Measurements from ENCODE around the gene PAX6. TPM values are rescaled to one million over a fixed set of nuclear protein-coding genes. Genes with fewer than 3 reads are reported as not detected.

PAX6 gene
- polyA plus RNA-seq, 6 donors from 2014 or later, result not detected

GRCh38 chr11:31803813-31804311 is 7.3 kb downstream of the PAX6 start:
- Mint-ChIP-seq H3K27me3 (peaks cover 75 to 90% (median 87%) of the 10 kb centered on the region in 3 donors), H3K27ac (peak overlapping the region in 4 of 6 donors; percentile 13 to 97 (median 78)), H3K36me3 (peaks cover 8 to 67% of the 10 kb centered on the region in 2 donors), H3K4me3 (peak overlapping the region in 6 of 8 donors; percentile 16 to 77 (median 64)), H3K9me3 (peaks cover 20 to 56% (median 49%) of the 10 kb centered on the region in 7 donors), H3K4me1 (peaks cover 30 to 33% (median 32%) of the 10 kb centered on the region in 3 donors)
- DNase-seq, result no peak
- no peak for ATAC-seq (ENCODE audit: low read depth in 2 of 2)

- ATAC-seq (ENCODE audit: low read depth in 2 of 2) (no peak), DNase-seq (no peak)
- Mint-ChIP-seq H3K4me3 (peak overlapping the region in 6 of 8 donors; percentile 17 to 75 (median 52)), H3K9me3 (peaks cover 20 to 54% (median 46%) of the 10 kb centered on the region in 7 donors), H3K36me3 (peaks cover 8 to 64% of the 10 kb centered on the region in 2 donors), H3K27me3 (peaks cover 76 to 90% (median 81%) of the 10 kb centered on the region in 3 donors), H3K4me1 (peaks cover 23 to 33% (median 32%) of the 10 kb centered on the region in 3 donors), H3K27ac (peak overlapping the region in 5 of 6 donors; percentile 1 to 97 (median 66))
Observed at GRCh38 chr11:31802990-31803812, 7.9 kb downstream of the PAX6 start.

GRCh38 chr11:31802609-31802989 is 8.5 kb downstream of the PAX6 start:
- H3K4me3 Mint-ChIP-seq, result peak overlapping the region in 5 of 8 donors; percentile 6 to 75 (median 29)
- peak overlapping the region in 2 of 6 donors; percentile 66 to 97 for H3K27ac Mint-ChIP-seq
- peaks cover 25 to 37% (median 35%) of the 10 kb centered on the region in 3 donors for H3K4me1 Mint-ChIP-seq
- peaks cover 73 to 90% (median 81%) of the 10 kb centered on the region in 3 donors for H3K27me3 Mint-ChIP-seq
- peaks cover 18 to 55% (median 46%) of the 10 kb centered on the region in 7 donors for H3K9me3 Mint-ChIP-seq
- no peak for DNase-seq
- H3K36me3 Mint-ChIP-seq, result peaks cover 8 to 64% of the 10 kb centered on the region in 2 donors
- no peak for ATAC-seq (ENCODE audit: low read depth in 2 of 2)

- Mint-ChIP-seq H3K4me1 (peaks cover 29 to 40% (median 38%) of the 10 kb centered on the region in 3 donors), H3K4me3 (peak overlapping the region in 1 of 8 donors; percentile 22), H3K27me3 (peaks cover 72 to 90% (median 81%) of the 10 kb centered on the region in 3 donors), H3K27ac (peak overlapping the region in 3 of 6 donors; percentile 52 to 71 (median 66)), H3K9me3 (peaks cover 16 to 52% (median 47%) of the 10 kb centered on the region in 7 donors), H3K36me3 (peaks cover 8 to 64% of the 10 kb centered on the region in 2 donors)
- DNase-seq, result no peak
- ATAC-seq (ENCODE audit: low read depth in 2 of 2), result no peak
Observed at GRCh38 chr11:31802000-31802551, 9.0 kb downstream of the PAX6 start.

- H3K4me1 Mint-ChIP-seq, result peaks cover 32 to 48% (median 42%) of the 10 kb centered on the region in 3 donors
- H3K4me3 Mint-ChIP-seq, result peak overlapping the region in 4 of 8 donors; percentile 18 to 35 (median 28)
- no peak for DNase-seq
- peaks cover 20 to 49% (median 44%) of the 10 kb centered on the region in 7 donors for H3K9me3 Mint-ChIP-seq
- peaks cover 8 to 65% of the 10 kb centered on the region in 2 donors for H3K36me3 Mint-ChIP-seq
- peaks cover 71 to 90% (median 81%) of the 10 kb centered on the region in 3 donors for H3K27me3 Mint-ChIP-seq
- peak overlapping the region in 3 of 6 donors; percentile 51 to 88 (median 86) for H3K27ac Mint-ChIP-seq
- ATAC-seq (ENCODE audit: low read depth in 2 of 2), result no peak
Observed at GRCh38 chr11:31801298-31801702, 9.8 kb downstream of the PAX6 start.

GRCh38 chr11:31800398-31801265 is 10.5 kb downstream of the PAX6 start:
- Mint-ChIP-seq H3K9me3 (peaks cover 20 to 54% (median 44%) of the 10 kb centered on the region in 7 donors), H3K4me3 (peak overlapping the region in 6 of 8 donors; percentile 18 to 67 (median 44)), H3K27ac (peak overlapping the region in 4 of 6 donors; percentile 20 to 88 (median 68)), H3K27me3 (peaks cover 74 to 94% (median 86%) of the 10 kb centered on the region in 3 donors), H3K4me1 (peaks cover 33 to 49% (median 42%) of the 10 kb centered on the region in 3 donors), H3K36me3 (peaks cover 8 to 66% of the 10 kb centered on the region in 2 donors)
- no peak for DNase-seq
- no peak for ATAC-seq (ENCODE audit: low read depth in 2 of 2)

- peaks cover 31 to 46% (median 41%) of the 10 kb centered on the region in 3 donors for H3K4me1 Mint-ChIP-seq
- H3K36me3 Mint-ChIP-seq, result peaks cover 8 to 66% of the 10 kb centered on the region in 2 donors
- peak overlapping the region in 3 of 6 donors; percentile 20 to 87 (median 80) for H3K27ac Mint-ChIP-seq
- peaks cover 18 to 51% (median 42%) of the 10 kb centered on the region in 7 donors for H3K9me3 Mint-ChIP-seq
- peak overlapping the region in 7 of 8 donors; percentile 24 to 77 (median 49) for H3K4me3 Mint-ChIP-seq
- no peak for ATAC-seq (ENCODE audit: low read depth in 2 of 2)
- H3K27me3 Mint-ChIP-seq, result peaks cover 77 to 92% (median 91%) of the 10 kb centered on the region in 3 donors
- DNase-seq, result no peak
Observed at GRCh38 chr11:31799435-31800397, 11.4 kb downstream of the PAX6 start.

- peak in 1 of 2 donors; percentile 38 for ATAC-seq (ENCODE audit: low read depth in 2 of 2)
- no peak for DNase-seq
- peaks cover 8 to 58% of the 10 kb centered on the region in 2 donors for H3K36me3 Mint-ChIP-seq
- peaks cover 22 to 37% (median 31%) of the 10 kb centered on the region in 3 donors for H3K4me1 Mint-ChIP-seq
- H3K9me3 Mint-ChIP-seq, result peaks cover 15 to 43% (median 34%) of the 10 kb centered on the region in 7 donors
- peaks cover 77 to 92% (median 90%) of the 10 kb centered on the region in 3 donors for H3K27me3 Mint-ChIP-seq
- H3K27ac Mint-ChIP-seq, result peak overlapping the region in 2 of 6 donors; percentile 60 to 78
- peak overlapping the region in 7 of 8 donors; percentile 12 to 75 (median 47) for H3K4me3 Mint-ChIP-seq
Observed at GRCh38 chr11:31798554-31799434, 12.3 kb downstream of the PAX6 start.

- no peak for ATAC-seq (ENCODE audit: low read depth in 2 of 2)
Observed at GRCh38 chr11:31798057-31798553, 13.0 kb downstream of the PAX6 start.

GRCh38 chr11:31797190-31798056 is 13.7 kb downstream of the PAX6 start:
- H3K27me3 Mint-ChIP-seq, result peaks cover 77 to 92% (median 77%) of the 10 kb centered on the region in 3 donors
- no peak for ATAC-seq (ENCODE audit: low read depth in 2 of 2)
- H3K4me1 Mint-ChIP-seq, result peaks cover 17 to 27% (median 19%) of the 10 kb centered on the region in 3 donors
- no peak for DNase-seq
- H3K36me3 Mint-ChIP-seq, result peaks cover 8 to 45% of the 10 kb centered on the region in 2 donors
- H3K4me3 Mint-ChIP-seq, result peak overlapping the region in 7 of 8 donors; percentile 25 to 75 (median 62)
- H3K27ac Mint-ChIP-seq, result peak overlapping the region in 3 of 6 donors; percentile 78 to 96 (median 90)
- H3K9me3 Mint-ChIP-seq, result peaks cover 9 to 32% (median 22%) of the 10 kb centered on the region in 7 donors

More at GRCh38 chr11:31798057-31798553, 13.0 kb downstream of the PAX6 start:
- no peak for DNase-seq
- Mint-ChIP-seq H3K27me3 (peaks cover 77 to 92% (median 83%) of the 10 kb centered on the region in 3 donors), H3K27ac (peak overlapping the region in 3 of 6 donors; percentile 78 to 96 (median 85)), H3K4me1 (peaks cover 17 to 30% (median 25%) of the 10 kb centered on the region in 3 donors), H3K4me3 (peak overlapping the region in 6 of 8 donors; percentile 33 to 75 (median 62)), H3K36me3 (peaks cover 8 to 51% of the 10 kb centered on the region in 2 donors), H3K9me3 (peaks cover 13 to 36% (median 28%) of the 10 kb centered on the region in 7 donors)
